ENCODE data around the gene R3HDM4.

DNA sequence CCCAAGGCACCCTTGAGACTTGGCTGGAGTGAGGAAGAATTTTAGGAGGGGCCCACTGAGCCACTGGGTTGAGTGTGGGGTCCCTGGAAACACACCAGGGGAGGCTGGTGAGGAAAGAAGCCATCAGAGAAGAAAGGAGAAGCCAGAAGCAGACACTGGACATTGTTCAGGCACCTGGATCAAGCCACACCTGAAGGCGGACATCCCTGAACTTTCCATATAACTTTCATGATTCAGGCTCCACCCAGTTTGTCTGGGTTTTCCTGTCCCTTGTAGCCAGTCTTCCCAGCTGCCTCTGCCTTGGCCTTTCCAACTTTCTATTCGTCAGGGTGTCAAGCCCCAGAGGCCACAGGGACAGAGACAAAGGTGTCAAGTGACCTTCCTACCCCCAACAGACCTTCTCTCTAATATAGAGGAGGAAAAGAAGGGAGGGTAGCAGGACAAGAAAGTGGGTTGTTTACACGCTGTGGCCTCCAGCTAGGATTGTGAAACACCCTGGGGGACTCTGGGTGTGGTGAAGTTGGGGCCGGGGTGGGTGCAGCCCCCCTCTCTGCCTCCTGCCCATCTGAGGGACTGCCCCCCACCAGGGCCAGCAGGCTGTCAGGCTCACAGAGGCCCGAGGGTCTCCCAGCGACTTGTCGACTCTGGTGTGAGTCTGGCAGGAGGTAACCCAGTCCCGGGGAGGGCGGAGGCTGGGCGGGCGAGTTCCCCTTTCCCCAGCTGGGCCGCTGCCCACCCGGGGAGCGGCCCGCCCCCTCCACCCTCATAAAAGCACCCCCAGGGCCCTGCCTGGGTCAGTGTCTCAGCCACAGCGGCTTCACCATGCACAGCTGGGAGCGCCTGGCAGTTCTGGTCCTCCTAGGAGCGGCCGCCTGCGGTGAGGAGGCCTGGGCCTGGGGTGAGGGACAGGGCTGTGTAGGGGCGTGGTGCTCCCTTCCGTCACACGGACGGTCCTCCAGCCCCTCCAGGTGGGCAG is 53.9 kb downstream of the R3HDM4 start, which contains the start of gene CFD:
- TF ChIP-seq, protein P1, sequence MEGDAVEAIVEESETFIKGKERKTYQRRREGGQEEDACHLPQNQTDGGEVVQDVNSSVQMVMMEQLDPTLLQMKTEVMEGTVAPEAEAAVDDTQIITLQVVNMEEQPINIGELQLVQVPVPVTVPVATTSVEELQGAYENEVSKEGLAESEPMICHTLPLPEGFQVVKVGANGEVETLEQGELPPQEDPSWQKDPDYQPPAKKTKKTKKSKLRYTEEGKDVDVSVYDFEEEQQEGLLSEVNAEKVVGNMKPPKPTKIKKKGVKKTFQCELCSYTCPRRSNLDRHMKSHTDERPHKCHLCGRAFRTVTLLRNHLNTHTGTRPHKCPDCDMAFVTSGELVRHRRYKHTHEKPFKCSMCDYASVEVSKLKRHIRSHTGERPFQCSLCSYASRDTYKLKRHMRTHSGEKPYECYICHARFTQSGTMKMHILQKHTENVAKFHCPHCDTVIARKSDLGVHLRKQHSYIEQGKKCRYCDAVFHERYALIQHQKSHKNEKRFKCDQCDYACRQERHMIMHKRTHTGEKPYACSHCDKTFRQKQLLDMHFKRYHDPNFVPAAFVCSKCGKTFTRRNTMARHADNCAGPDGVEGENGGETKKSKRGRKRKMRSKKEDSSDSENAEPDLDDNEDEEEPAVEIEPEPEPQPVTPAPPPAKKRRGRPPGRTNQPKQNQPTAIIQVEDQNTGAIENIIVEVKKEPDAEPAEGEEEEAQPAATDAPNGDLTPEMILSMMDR (IDR thresholded peaks at IDR 0.05), result no peak
- peak in 1 of 2 donors; percentile 67 for TF ChIP-seq POLR2A (IDR thresholded peaks at IDR 0.05)

Data from heart left ventricle (tissue), 13 donors.